Measurements from ENCODE around the gene SNX33.

Gene SNX33

DNA sequence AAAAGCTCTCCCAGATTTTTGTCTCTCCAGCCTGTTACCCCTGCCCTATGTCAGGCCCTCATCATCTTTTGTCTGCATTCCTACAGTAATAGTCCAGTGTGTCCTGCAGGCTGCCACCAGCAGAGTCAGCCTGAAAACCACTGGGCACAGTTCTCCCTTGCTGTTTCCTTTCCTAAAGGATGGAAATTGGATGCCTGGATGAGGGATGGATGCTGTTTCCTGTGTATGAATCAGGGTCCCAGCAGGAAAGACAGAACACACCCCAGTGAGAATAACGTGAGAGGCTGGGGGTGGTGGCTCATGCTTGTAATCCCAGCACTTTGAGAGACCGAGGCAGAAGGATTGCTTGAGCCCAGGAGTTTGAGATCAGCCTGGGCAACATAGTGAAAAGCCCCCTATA is 3.3 kb upstream of the SNX33 start:
- TF ChIP-seq YY1 (IDR thresholded peaks at IDR 0.05; ENCODE audit: insufficient read depth, insufficient read length) (no peak), SUZ12 (IDR thresholded peaks at IDR 0.05; ENCODE audit: extremely low read depth, insufficient read depth, insufficient read length) (no peak), ZNF274 (IDR thresholded peaks at IDR 0.05; ENCODE audit: low read depth, low read length) (no peak)
- no peak overlapping the region for H3K9ac ChIP-seq (ENCODE audit: insufficient read length, low read depth)
- H3K4me3 ChIP-seq (ENCODE audit: insufficient read length, low read depth) = no peak overlapping the region
- H3K9me3 ChIP-seq (ENCODE audit: insufficient read depth, low read length) = no peaks in the 10 kb centered on the region
- H3K4me1 ChIP-seq (ENCODE audit: insufficient read depth, insufficient read length) = peaks cover 5% of the 10 kb centered on the region
- H3K27me3 ChIP-seq (ENCODE audit: insufficient read depth, insufficient read length) = peaks cover 19% of the 10 kb centered on the region
- no peak for DNase-seq (ENCODE audit: low read depth, low spot score)
- peaks cover 7% of the 10 kb centered on the region for H3K36me3 ChIP-seq (ENCODE audit: insufficient read depth, insufficient read length, low read length)

DNA sequence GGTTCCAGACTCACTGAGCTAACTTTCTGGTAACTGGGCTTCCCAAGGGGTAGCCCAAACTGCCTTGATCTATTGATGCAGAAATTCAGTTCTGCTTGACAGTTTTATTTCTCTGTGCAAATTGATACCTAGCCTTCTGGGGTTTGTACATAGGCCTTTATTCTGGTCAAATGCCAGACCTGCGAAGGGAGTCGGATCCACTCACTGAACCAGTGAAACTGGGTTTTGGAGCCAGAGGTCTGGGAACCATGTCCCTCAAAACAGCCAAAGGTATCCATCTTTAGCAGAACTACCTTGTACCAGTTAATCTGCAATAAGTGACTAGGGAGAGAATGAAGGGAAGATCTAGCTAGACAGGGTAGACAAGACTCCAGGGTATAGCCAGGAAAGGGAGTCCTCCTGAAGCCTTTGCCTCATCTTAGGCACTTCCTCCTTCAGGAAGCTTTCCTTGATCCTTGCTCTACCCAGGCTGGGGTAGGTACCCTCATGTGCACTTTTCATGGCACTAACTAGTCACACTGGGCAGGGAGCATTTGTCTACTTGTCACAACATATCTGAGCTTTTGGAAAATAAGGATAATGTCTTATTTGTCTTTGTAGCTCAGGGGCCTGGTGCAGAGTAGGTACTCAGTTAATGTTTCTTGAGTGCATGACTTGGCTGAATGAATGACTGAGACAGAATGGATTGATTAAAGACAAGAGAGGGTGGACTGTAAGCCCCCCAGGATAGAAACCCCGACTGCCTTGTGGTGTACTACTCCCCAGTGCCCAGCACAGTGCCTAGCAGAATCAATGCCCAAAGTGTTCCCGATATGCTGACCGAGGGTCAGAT is 1.4 kb upstream of the SNX33 start:
- Histone ChIP-seq H3K9ac (ENCODE audit: insufficient read length, low read depth) (peak overlapping the region; percentile 93), H3K9me3 (ENCODE audit: insufficient read depth, low read length) (no peaks in the 10 kb centered on the region), H3K4me3 (ENCODE audit: insufficient read length, low read depth) (peak overlapping the region; percentile 85), H3K27me3 (ENCODE audit: insufficient read depth, insufficient read length) (peaks cover 19% of the 10 kb centered on the region), H3K4me1 (ENCODE audit: insufficient read depth, insufficient read length) (peaks cover 16% of the 10 kb centered on the region), H3K36me3 (ENCODE audit: insufficient read depth, insufficient read length, low read length) (peaks cover 24% of the 10 kb centered on the region)
- no peak for TF ChIP-seq YY1 (IDR thresholded peaks at IDR 0.05; ENCODE audit: insufficient read depth, insufficient read length)
- no peak for TF ChIP-seq SUZ12 (IDR thresholded peaks at IDR 0.05; ENCODE audit: extremely low read depth, insufficient read depth, insufficient read length)
- TF ChIP-seq ZNF274 (IDR thresholded peaks at IDR 0.05; ENCODE audit: low read depth, low read length) = no peak
- DNase-seq (ENCODE audit: low read depth, low spot score) = no peak

DNA sequence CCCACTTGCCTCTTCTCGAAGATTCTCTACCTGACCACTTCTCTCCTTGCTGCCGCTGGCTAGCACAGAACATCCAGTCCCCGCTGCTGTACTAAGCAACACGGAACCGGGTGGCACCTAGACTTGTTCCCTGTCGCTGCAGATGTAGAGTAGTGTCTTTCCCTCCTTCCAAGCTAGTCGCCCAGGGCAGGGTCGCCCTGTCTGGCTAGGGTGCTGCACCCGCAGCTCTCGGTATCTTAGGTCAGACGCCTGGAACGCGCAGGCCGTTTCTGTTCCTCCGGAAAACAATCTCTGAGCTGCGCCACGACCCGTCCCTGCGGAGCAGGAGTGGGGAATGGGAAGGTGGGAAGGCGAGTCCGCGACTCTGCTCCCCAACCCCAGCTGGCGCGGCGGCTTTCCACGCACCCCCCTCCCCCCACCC is 758 bp upstream of the SNX33 start:
- no peak for DNase-seq (ENCODE audit: low read depth, low spot score)
- peaks cover 30% of the 10 kb centered on the region for H3K36me3 ChIP-seq (ENCODE audit: insufficient read depth, insufficient read length, low read length)
- H3K9me3 ChIP-seq (ENCODE audit: insufficient read depth, low read length) = no peaks in the 10 kb centered on the region
- H3K9ac ChIP-seq (ENCODE audit: insufficient read length, low read depth) = peak overlapping the region; percentile 93
- H3K4me1 ChIP-seq (ENCODE audit: insufficient read depth, insufficient read length) = peaks cover 21% of the 10 kb centered on the region
- H3K4me3 ChIP-seq (ENCODE audit: insufficient read length, low read depth) = peak overlapping the region; percentile 85
- no peak for TF ChIP-seq ZNF274 (IDR thresholded peaks at IDR 0.05; ENCODE audit: low read depth, low read length)
- H3K27me3 ChIP-seq (ENCODE audit: insufficient read depth, insufficient read length) = peaks cover 19% of the 10 kb centered on the region

DNA sequence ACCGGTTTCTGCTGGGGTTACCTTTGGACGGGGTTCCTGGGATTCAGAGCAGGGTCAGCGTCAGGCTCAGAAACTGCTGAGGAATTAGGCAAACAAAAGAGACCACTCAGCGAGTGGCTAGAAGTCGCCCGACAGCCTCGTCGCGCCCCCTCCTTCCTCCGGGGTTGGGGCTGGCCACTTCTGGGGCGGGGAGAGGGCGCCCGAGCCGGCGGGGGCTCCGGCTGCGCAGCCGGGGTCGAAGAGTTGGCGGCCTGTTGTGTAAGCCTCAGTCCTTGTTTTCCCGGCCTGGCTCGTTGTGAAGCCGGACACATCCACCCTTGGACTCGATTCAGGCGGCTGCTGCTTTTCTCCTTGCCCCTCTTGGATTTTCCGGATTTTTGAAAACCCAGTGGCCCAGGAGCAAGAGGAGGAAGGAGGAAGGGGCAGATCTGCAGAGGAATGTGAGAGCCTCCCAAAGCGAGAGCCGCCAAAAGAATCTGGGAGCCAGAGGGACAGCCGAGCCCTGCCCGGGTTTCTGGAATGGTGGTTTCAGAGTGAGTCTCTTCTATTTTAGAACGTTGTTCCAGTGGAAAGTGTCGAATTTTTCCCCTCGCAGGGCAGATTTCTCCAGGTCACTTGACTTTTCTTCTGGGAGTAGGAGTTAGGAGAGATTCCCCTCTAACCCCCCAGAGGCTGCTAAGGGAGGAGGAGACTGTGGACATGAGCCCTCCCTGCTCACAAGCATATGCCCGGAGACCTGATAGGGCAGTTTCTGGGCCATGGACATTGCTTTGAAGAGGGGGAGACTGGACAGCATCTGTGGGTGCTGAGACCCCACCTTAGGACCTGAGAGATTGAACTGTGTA is 666 bp downstream of the SNX33 start:
- H3K9ac ChIP-seq (ENCODE audit: insufficient read length, low read depth) = peak overlapping the region; percentile 93
- no peaks in the 10 kb centered on the region for H3K9me3 ChIP-seq (ENCODE audit: insufficient read depth, low read length)
- H3K4me1 ChIP-seq (ENCODE audit: insufficient read depth, insufficient read length) = peaks cover 27% of the 10 kb centered on the region
- H3K4me3 ChIP-seq (ENCODE audit: insufficient read length, low read depth) = peak overlapping the region; percentile 85
- peaks cover 19% of the 10 kb centered on the region for H3K27me3 ChIP-seq (ENCODE audit: insufficient read depth, insufficient read length)
- no peak for DNase-seq (ENCODE audit: low read depth, low spot score)
- H3K36me3 ChIP-seq (ENCODE audit: insufficient read depth, insufficient read length, low read length) = peaks cover 42% of the 10 kb centered on the region
- TF ChIP-seq SUZ12 (IDR thresholded peaks at IDR 0.05; ENCODE audit: extremely low read depth, insufficient read depth, insufficient read length) (no peak), YY1 (IDR thresholded peaks at IDR 0.05; ENCODE audit: insufficient read depth, insufficient read length) (no peak), ZNF274 (IDR thresholded peaks at IDR 0.05; ENCODE audit: low read depth, low read length) (no peak)

DNA sequence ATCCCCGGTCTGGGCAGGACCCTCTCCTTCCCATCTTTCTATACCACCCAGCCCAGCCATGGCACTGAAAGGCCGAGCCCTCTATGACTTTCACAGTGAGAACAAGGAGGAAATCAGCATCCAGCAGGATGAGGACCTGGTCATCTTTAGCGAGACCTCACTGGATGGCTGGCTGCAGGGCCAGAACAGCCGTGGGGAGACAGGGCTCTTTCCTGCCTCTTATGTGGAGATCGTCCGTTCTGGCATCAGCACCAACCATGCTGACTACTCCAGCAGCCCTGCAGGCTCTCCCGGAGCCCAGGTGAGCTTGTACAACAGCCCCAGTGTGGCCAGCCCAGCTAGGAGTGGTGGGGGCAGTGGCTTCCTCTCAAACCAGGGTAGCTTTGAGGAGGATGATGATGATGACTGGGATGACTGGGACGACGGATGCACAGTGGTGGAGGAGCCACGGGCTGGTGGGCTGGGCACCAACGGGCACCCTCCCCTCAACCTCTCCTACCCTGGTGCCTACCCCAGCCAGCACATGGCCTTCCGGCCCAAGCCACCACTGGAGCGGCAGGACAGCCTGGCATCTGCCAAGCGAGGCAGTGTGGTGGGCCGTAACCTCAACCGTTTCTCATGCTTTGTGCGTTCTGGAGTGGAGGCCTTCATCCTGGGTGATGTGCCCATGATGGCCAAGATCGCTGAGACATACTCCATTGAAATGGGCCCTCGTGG is 1.5 kb downstream of the SNX33 start:
- Histone ChIP-seq H3K4me1 (ENCODE audit: insufficient read depth, insufficient read length) (peaks cover 28% of the 10 kb centered on the region), H3K4me3 (ENCODE audit: insufficient read length, low read depth) (peak overlapping the region; percentile 85)

DNA sequence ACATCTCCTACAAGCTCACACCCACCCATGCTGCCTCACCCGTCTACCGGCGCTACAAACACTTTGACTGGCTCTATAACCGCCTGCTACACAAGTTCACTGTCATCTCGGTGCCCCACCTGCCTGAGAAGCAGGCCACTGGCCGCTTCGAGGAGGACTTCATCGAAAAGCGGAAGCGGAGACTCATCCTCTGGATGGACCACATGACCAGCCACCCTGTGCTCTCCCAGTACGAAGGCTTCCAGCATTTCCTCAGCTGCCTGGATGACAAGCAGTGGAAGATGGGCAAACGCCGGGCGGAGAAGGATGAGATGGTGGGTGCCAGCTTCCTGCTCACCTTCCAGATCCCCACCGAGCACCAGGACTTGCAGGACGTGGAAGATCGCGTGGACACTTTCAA is 2.1 kb downstream of the SNX33 start:
- no peaks in the 10 kb centered on the region for H3K9me3 ChIP-seq (ENCODE audit: insufficient read depth, low read length)
- TF ChIP-seq SUZ12 (IDR thresholded peaks at IDR 0.05; ENCODE audit: extremely low read depth, insufficient read depth, insufficient read length) (no peak), ZNF274 (IDR thresholded peaks at IDR 0.05; ENCODE audit: low read depth, low read length) (no peak), YY1 (IDR thresholded peaks at IDR 0.05; ENCODE audit: insufficient read depth, insufficient read length) (no peak)
- no peak overlapping the region for H3K4me3 ChIP-seq (ENCODE audit: insufficient read length, low read depth)
- H3K36me3 ChIP-seq (ENCODE audit: insufficient read depth, insufficient read length, low read length) = peaks cover 53% of the 10 kb centered on the region
- peaks cover 28% of the 10 kb centered on the region for H3K4me1 ChIP-seq (ENCODE audit: insufficient read depth, insufficient read length)
- H3K27me3 ChIP-seq (ENCODE audit: insufficient read depth, insufficient read length) = peaks cover 19% of the 10 kb centered on the region
- no peak for DNase-seq (ENCODE audit: low read depth, low spot score)
- peak overlapping the region; percentile 2 for H3K9ac ChIP-seq (ENCODE audit: insufficient read length, low read depth)

More for the DNA sequence above, 1.5 kb downstream of the SNX33 start:
- H3K36me3 ChIP-seq (ENCODE audit: insufficient read depth, insufficient read length, low read length) = peaks cover 47% of the 10 kb centered on the region
- TF ChIP-seq SUZ12 (IDR thresholded peaks at IDR 0.05; ENCODE audit: extremely low read depth, insufficient read depth, insufficient read length) = no peak
- no peaks in the 10 kb centered on the region for H3K9me3 ChIP-seq (ENCODE audit: insufficient read depth, low read length)
- peaks cover 19% of the 10 kb centered on the region for H3K27me3 ChIP-seq (ENCODE audit: insufficient read depth, insufficient read length)
- no peak for DNase-seq (ENCODE audit: low read depth, low spot score)
- H3K9ac ChIP-seq (ENCODE audit: insufficient read length, low read depth) = peak overlapping the region; percentile 93

All from NT2/D1 (cell line).